Keratinocyte (primary cell): ENCODE data around the gene GPR26. TPM values are rescaled to one million over a fixed set of nuclear protein-coding genes. Genes with fewer than 3 reads are reported as not detected.

ENCODE experiments used
- DNase-seq: peaks from one replicate; pipeline ENCODE4 v3.0.0-alpha.2; 2011; ENCODE audit warnings: low read depth, missing footprints, low spot score
- FAIRE-seq: peaks from 2 replicates; lab custom pipeline; 2011; peaks lifted over from hg19 to GRCh38; lab: Jason Lieb, UNC
- H2AFZ ChIP-seq: 2 replicates; pipeline ENCODE4 v1.6.0; 2012; ENCODE audit warnings: low read length, control low read depth, inconsistent platforms; ENCODE audit not compliant: control insufficient read depth
- H3K27ac ChIP-seq: 2 replicates; pipeline ENCODE4 v1.5.1; 2011; ENCODE audit warnings: low read length; ENCODE audit not compliant: control insufficient read depth, insufficient read depth
- H3K27me3 ChIP-seq: 3 replicates; pipeline ENCODE4 v1.6.0; 2011; ENCODE audit warnings: low read length; ENCODE audit not compliant: control insufficient read depth, insufficient read depth; ENCODE audit errors: extremely low read depth
- H3K36me3 ChIP-seq, 2 experiments: 2 replicates in 1 of 2; 3 replicates in 1 of 2; pipeline ENCODE4 v1.5.1; 2011; ENCODE audit warnings: low read length in 2 of 2, mild to moderate bottlenecking in 1 of 2; ENCODE audit not compliant: control insufficient read depth in 2 of 2, insufficient read depth in 2 of 2; ENCODE audit errors: extremely low read depth in 1 of 2
- H3K4me1 ChIP-seq: 3 replicates; pipeline ENCODE4 v1.5.1; 2011; ENCODE audit warnings: low read length; ENCODE audit not compliant: control insufficient read depth, insufficient read depth; ENCODE audit errors: extremely low read depth
- H3K4me2 ChIP-seq: 3 replicates; pipeline ENCODE4 v1.6.0; 2011; ENCODE audit warnings: low read depth, low read length; ENCODE audit not compliant: control insufficient read depth, insufficient read depth; ENCODE audit errors: extremely low read depth
- H3K4me3 ChIP-seq, 3 experiments: fragments of 200-600 bp in 1 of 3; sonication (generic) in 1 of 3; 2 replicates in 2 of 3; 3 replicates in 1 of 3; pipeline ENCODE4 v1.5.1; 2011 to 2016; ENCODE audit warnings: low read length in 3 of 3, mild to moderate bottlenecking in 3 of 3, control low read depth in 2 of 3, inconsistent platforms in 1 of 3, low read depth in 1 of 3, mixed read lengths in 1 of 3, mixed run types in 1 of 3, moderate library complexity in 1 of 3; ENCODE audit not compliant: control insufficient read depth in 2 of 3, insufficient read depth in 2 of 3; ENCODE audit errors: extremely low read depth in 1 of 3
- H3K79me2 ChIP-seq: 2 replicates; pipeline ENCODE4 v1.6.0; 2012; ENCODE audit warnings: low read length; ENCODE audit not compliant: control insufficient read depth, insufficient read depth
- H3K9ac ChIP-seq: 3 replicates; pipeline ENCODE4 v1.6.0; 2011; ENCODE audit warnings: low read length; ENCODE audit not compliant: control insufficient read depth, insufficient read depth; ENCODE audit errors: extremely low read depth
- H3K9me1 ChIP-seq: 3 replicates; pipeline ENCODE4 v1.6.0; 2011; ENCODE audit warnings: low read length; ENCODE audit not compliant: control insufficient read depth, insufficient read depth; ENCODE audit errors: extremely low read depth
- H3K9me3 ChIP-seq: 2 replicates; pipeline ENCODE4 v1.5.1; 2012; ENCODE audit warnings: low read depth, low read length; ENCODE audit not compliant: control insufficient read depth
- H4K20me1 ChIP-seq: 3 replicates; pipeline ENCODE4 v1.6.0; 2011; ENCODE audit warnings: low read length; ENCODE audit not compliant: control insufficient read depth, insufficient read depth; ENCODE audit errors: extremely low read depth
- CTCF ChIP-seq, 3 experiments: IDR thresholded peaks in 1 of 3; conservative IDR thresholded peaks in 1 of 3; optimal IDR thresholded peaks in 1 of 3; 2 replicates in 2 of 3; 3 replicates in 1 of 3; pipeline versions ENCODE3 to v1.5.1; 2011; ENCODE audit warnings: low read length in 3 of 3, mild to moderate bottlenecking in 3 of 3, moderate library complexity in 2 of 3, control low read depth in 1 of 3, inconsistent platforms in 1 of 3; ENCODE audit not compliant: insufficient read depth in 2 of 3; ENCODE audit errors: extremely low read depth in 1 of 3
- EZH2 ChIP-seq: IDR thresholded peaks from one replicate; pipeline ENCODE4 v1.6.1; 2012; ENCODE audit warnings: inconsistent platforms, mild to moderate bottlenecking, low read length, moderate library complexity
- dilution Hi-C: fragments of 300-500 bp; cut with MboI; formaldehyde crosslinking; loops from one replicate; pipeline ENCODE4 v1.7.0; 2020; ENCODE audit warnings: low sequenced_read_pairs; ENCODE audit not compliant: extremely low pct_ligation_motif_present
- polyA plus RNA-seq, 5 experiments: library from polyadenylated mRNA; depleted of rRNA in 3 of 5; stranded (reverse) in 3 of 5; stranded (forward) in 1 of 5; unstranded in 1 of 5; fragments of >200 nt; gene quantifications; 1 replicate in 1 of 5; 2 replicates in 3 of 5; 3 replicates in 1 of 5; pipeline versions ENCODE4 v1.2.1 to v1.2.3, GENCODE V29; 2011 to 2012; ENCODE audit warnings: missing spikeins in 2 of 5, low read depth in 1 of 5, low replicate concordance in 1 of 5

The GPR26 gene
- polyA plus RNA-seq, 1 donor (not counting 4 experiments of a cell fraction or from before 2014, with no cell fraction given) = not detected

- DNase-seq (no peak), FAIRE-seq (no peak)
- H3K9me3 ChIP-seq = no peaks in the 10 kb centered on the region
- no peak overlapping the region for H3K4me2 ChIP-seq
- H3K36me3 ChIP-seq = no peaks in the 10 kb centered on the region
- H3K4me3 ChIP-seq = no peak overlapping the region
- H3K27me3 ChIP-seq = no peaks in the 10 kb centered on the region
- no peaks in the 10 kb centered on the region for H4K20me1 ChIP-seq
- H3K27ac ChIP-seq = no peak overlapping the region
- no peaks in the 10 kb centered on the region for H3K9me1 ChIP-seq
- no peaks in the 10 kb centered on the region for H3K79me2 ChIP-seq
- no peak overlapping the region for H2AFZ ChIP-seq
- H3K9ac ChIP-seq = no peak overlapping the region
- dilution Hi-C loops = no loop called here
- TF ChIP-seq EZH2 (no peak), CTCF (optimal IDR thresholded peaks at IDR 0.05 in 1 of 3, IDR thresholded peaks at IDR 0.05 in 1 of 3, conservative IDR thresholded peaks at IDR 0.05 in 1 of 3; ENCODE audit: extremely low read depth in 1 of 3, insufficient read depth in 2 of 3, low read length in 3 of 3) (no peak)
- no peaks in the 10 kb centered on the region for H3K4me1 ChIP-seq
These were observed 31.9 kb upstream of the GPR26 start for GRCh38 chr10:123634221-123634620.

GRCh38 chr10:123635131-123635530 is 31.0 kb upstream of the GPR26 start:
- no peaks in the 10 kb centered on the region for H3K4me1 ChIP-seq
- dilution Hi-C loops = no loop called here
- TF ChIP-seq EZH2 = no peak
- no peak for TF ChIP-seq CTCF (optimal IDR thresholded peaks at IDR 0.05 in 1 of 3, IDR thresholded peaks at IDR 0.05 in 1 of 3, conservative IDR thresholded peaks at IDR 0.05 in 1 of 3; ENCODE audit: extremely low read depth in 1 of 3, insufficient read depth in 2 of 3, low read length in 3 of 3)
- H3K27me3 ChIP-seq = no peaks in the 10 kb centered on the region
- no peak overlapping the region for H2AFZ ChIP-seq
- no peak overlapping the region for H3K4me2 ChIP-seq
- no peaks in the 10 kb centered on the region for H4K20me1 ChIP-seq
- no peaks in the 10 kb centered on the region for H3K9me3 ChIP-seq
- FAIRE-seq (no peak), DNase-seq (no peak)
- H3K79me2 ChIP-seq = no peaks in the 10 kb centered on the region
- no peak overlapping the region for H3K9ac ChIP-seq
- no peaks in the 10 kb centered on the region for H3K36me3 ChIP-seq
- no peak overlapping the region for H3K27ac ChIP-seq
- H3K9me1 ChIP-seq = no peaks in the 10 kb centered on the region
- H3K4me3 ChIP-seq = no peak overlapping the region
